ENCODE measurements around the gene FKBP3. TPM values are rescaled to one million over a fixed set of nuclear protein-coding genes. Genes with fewer than 3 reads are reported as not detected.
"Not testable (repeated sequence)": the region's sequence is repeated elsewhere in the genome, so short reads cannot be mapped to it uniquely, and the experiment has no call there.

Gene FKBP3
- total RNA-seq, 4 donors from 2014 or later: 77.5 to 111 (median 94.6) TPM

- in situ Hi-C loops (cut with MboI; ENCODE audit: low sequenced_read_pairs in 4 of 4): loop anchor here in 1 of 4 donors (25.0 kb wide), 1 partner anchor 182 kb away; the partner anchor contains the start of genes KLHL28 and TOGARAM1
- H3K4me3 ChIP-seq: no peak overlapping the region
- no peaks in the 10 kb centered on the region for H3K9me3 ChIP-seq
- no peak overlapping the region for H3K27ac ChIP-seq
- no peak for ATAC-seq
- no peaks in the 10 kb centered on the region for H3K4me1 ChIP-seq
- intact Hi-C loops (cut with DNase I; ENCODE audit: low total_unique reads): no loop called here
- DNase-seq: no peak
- no peaks in the 10 kb centered on the region for H3K36me3 ChIP-seq
- no peaks in the 10 kb centered on the region for H3K27me3 ChIP-seq
- no peak for TF ChIP-seq POLR2A (IDR thresholded peaks at IDR 0.05)
- TF ChIP-seq CTCF (IDR thresholded peaks at IDR 0.05 in 4 of 5, conservative IDR thresholded peaks at IDR 0.05 in 1 of 5): no peak
These were observed 10.4 kb upstream of the FKBP3 start for GRCh38 chr14:45144658-45145057.

GRCh38 chr14:45142083-45142482 is 7.8 kb upstream of the FKBP3 start:
- H3K27ac ChIP-seq; intact Hi-C loops (cut with DNase I; ENCODE audit: low total_unique reads); H3K27me3 ChIP-seq; H3K9me3 ChIP-seq; H3K4me3 ChIP-seq; DNase-seq; H3K36me3 ChIP-seq; ATAC-seq: not testable (repeated sequence)
- peaks cover 13 to 16% of the 10 kb centered on the region in 2 donors for H3K4me1 ChIP-seq
- in situ Hi-C loops (cut with MboI; ENCODE audit: low sequenced_read_pairs in 4 of 4): loop anchor here in 1 of 4 donors (25.0 kb wide), 1 partner anchor 180 kb away; the partner anchor contains the start of genes KLHL28 and TOGARAM1

- H3K4me3 ChIP-seq: no peak overlapping the region
- no peak overlapping the region for H3K27ac ChIP-seq
- H3K9me3 ChIP-seq: no peaks in the 10 kb centered on the region
- no peak for DNase-seq
- H3K27me3 ChIP-seq: no peaks in the 10 kb centered on the region
- H3K36me3 ChIP-seq: no peaks in the 10 kb centered on the region
- intact Hi-C loops (cut with DNase I; ENCODE audit: low total_unique reads): no loop called here
- no peak for TF ChIP-seq CTCF (IDR thresholded peaks at IDR 0.05 in 4 of 5, conservative IDR thresholded peaks at IDR 0.05 in 1 of 5)
- TF ChIP-seq POLR2A (IDR thresholded peaks at IDR 0.05): no peak
- no peak for ATAC-seq
- peaks cover 23 to 25% of the 10 kb centered on the region in 2 donors for H3K4me1 ChIP-seq
- in situ Hi-C loops (cut with MboI; ENCODE audit: low sequenced_read_pairs in 4 of 4): loop anchor here in 1 of 4 donors (25.0 kb wide), 1 partner anchor 178 kb away; the partner anchor contains the start of genes KLHL28 and TOGARAM1
These were observed 6.4 kb upstream of the FKBP3 start for GRCh38 chr14:45140661-45141187.

GRCh38 chr14:45136399-45136798 is 2.1 kb upstream of the FKBP3 start:
- in situ Hi-C loops (cut with MboI; ENCODE audit: low sequenced_read_pairs in 4 of 4) (loop anchor here in 3 of 4 donors (10.0 to 25.0 kb wide), 4 partner anchors 52 to 232 kb away; partner anchors contain the start of genes KLHL28 (in 3 of the 3), TOGARAM1 (in 3 of the 3) and PRPF39 (in 1 of the 3)), intact Hi-C loops (cut with DNase I; ENCODE audit: low total_unique reads) (loop anchor here (5.0 kb wide), 1 partner anchor 131 kb away; no protein-coding TSS in a partner anchor)
- DNase-seq: no peak
- ATAC-seq: no peak
- Histone ChIP-seq H3K4me1 (peaks cover 42% of the 10 kb centered on the region in 2 donors), H3K27ac (peak overlapping the region; percentile 89 to 95 (median 91)), H3K27me3 (no peaks in the 10 kb centered on the region), H3K9me3 (no peaks in the 10 kb centered on the region), H3K4me3 (peak overlapping the region; percentile 66 to 89 (median 73)), H3K36me3 (no peaks in the 10 kb centered on the region)
- TF ChIP-seq CTCF (IDR thresholded peaks at IDR 0.05 in 4 of 5, conservative IDR thresholded peaks at IDR 0.05 in 1 of 5) (no peak), POLR2A (IDR thresholded peaks at IDR 0.05) (no peak)

GRCh38 chr14:45135659-45136395 is 1.5 kb upstream of the FKBP3 start, which contains the start of gene FANCM:
FANCM (plus strand) TSS chr14:45135930; CDS start chr14:45136032, 102 bp downstream.
- H3K27me3 ChIP-seq: no peaks in the 10 kb centered on the region
- in situ Hi-C loops (cut with MboI; ENCODE audit: low sequenced_read_pairs in 4 of 4) (loop anchor here in 3 of 4 donors (10.0 to 25.0 kb wide), 4 partner anchors 51 to 231 kb away; partner anchors contain the start of genes KLHL28 (in 3 of the 3), TOGARAM1 (in 3 of the 3) and PRPF39 (in 1 of the 3)), intact Hi-C loops (cut with DNase I; ENCODE audit: low total_unique reads) (loop anchor here (2.0 to 5.0 kb wide), 2 partner anchors 117 to 131 kb away; partner anchors contain the start of gene MIS18BP1)
- H3K36me3 ChIP-seq: no peaks in the 10 kb centered on the region
- peak; percentile 90 to 93 for DNase-seq
- peak within 1 kb of the TSS; percentile 89 to 95 (median 91) for H3K27ac ChIP-seq
- ATAC-seq: peak; percentile 72 to 73
- peak in 1 of 2 donors; percentile 30 for TF ChIP-seq POLR2A (IDR thresholded peaks at IDR 0.05)
- no peak for TF ChIP-seq CTCF (IDR thresholded peaks at IDR 0.05 in 4 of 5, conservative IDR thresholded peaks at IDR 0.05 in 1 of 5)
- peaks cover 47 to 48% of the 10 kb centered on the region in 2 donors for H3K4me1 ChIP-seq
- H3K9me3 ChIP-seq: no peaks in the 10 kb centered on the region
- H3K4me3 ChIP-seq: peak within 1 kb of the TSS; percentile 66 to 89 (median 73)
